SU-DHL-6 (cell line): ENCODE results near the gene HNRNPA1L2.

Source experiments
- CTCF ChIP-seq: fragments of 200-600 bp; sonication (generic); IDR thresholded peaks from one replicate; pipeline ENCODE4 v1.5.1; 2017; ENCODE audit warnings: antibody characterized with exemption, mild to moderate bottlenecking, low read length, moderate library complexity; ENCODE audit not compliant: insufficient read depth, poor library complexity, severe bottlenecking
- EZH2phosphoT487 ChIP-seq: fragments of 200-600 bp; sonication (generic), shearing (Covaris generic); conservative IDR thresholded peaks from 2 replicates; pipeline ENCODE4 v1.6.1; 2018; ENCODE audit warnings: mild to moderate bottlenecking, antibody characterized with exemption, low read length, moderate library complexity, mixed read lengths

- TF ChIP-seq CTCF = no peak
- no peak for TF ChIP-seq EZH2phosphoT487
Measured at GRCh38 chr13:52599848-52600603, 42.2 kb upstream of the HNRNPA1L2 start.
